Renal pelvis (tissue), 12 donors: Measurements from ENCODE around the gene ZMYND15. TPM values are rescaled to one million over a fixed set of nuclear protein-coding genes. Genes with fewer than 3 reads are reported as not detected.
"Not testable (repeated sequence)": the region's sequence is repeated elsewhere in the genome, so short reads cannot be mapped to it uniquely, and the experiment has no call there.

Experiments
- DNase-seq: peaks from one replicate; pipeline ENCODE4 v3.0.0-alpha.2; 2013
- long read RNA-seq, 16 experiments: transcript quantifications; one replicate each; lab custom pipeline, GENCODE V29; 2026
- polyA plus RNA-seq, 3 donors: library from polyadenylated mRNA; unstranded; fragments of 120-200 nt; gene quantifications; one replicate each; pipeline ENCODE4 v1.2.1, GENCODE V29; 2013; ENCODE audit not compliant: insufficient read length in 3 of 3

Gene ZMYND15
- polyA plus RNA-seq = 1 to 10 TPM in 1 of 3 donors, under 1 TPM in 2; 0.37 to 1.0 (median 0.58) TPM
- long read RNA-seq, donor 1 = 0 reads
- long read RNA-seq, donor 2 = 0 reads
- long read RNA-seq, donor 3 = 0 reads
- long read RNA-seq, donor 4, partial matches to known transcripts = 0 of 1 reads
- long read RNA-seq, donor 4, other reads (novel, unspliced or antisense) = 0 of 1 reads
- long read RNA-seq, donor 5 = 0 reads
- long read RNA-seq, donor 6 = 0 reads
- long read RNA-seq, donor 7, partial matches to known transcripts = 44 of 44 reads
- long read RNA-seq, donor 7, other reads (novel, unspliced or antisense) = 0 of 44 reads
- long read RNA-seq, donor 8 = 0 reads
- long read RNA-seq, donor 9 = 0 reads
- long read RNA-seq, donor 10 = 0 reads
- long read RNA-seq, donor 11 = 0 reads
- long read RNA-seq, donor 12, partial matches to known transcripts = 0 of 1 reads
- long read RNA-seq, donor 12, other reads (novel, unspliced or antisense) = 0 of 1 reads
- long read RNA-seq, donor 13 = 0 reads
- long read RNA-seq, donor 14 = 0 reads
- long read RNA-seq, donor 15 = 0 reads
- long read RNA-seq, donor 16 = 0 reads

- peak; percentile 38 for DNase-seq
Measured at GRCh38 chr17:4739122-4740024, at the start of gene ZMYND15, which contains the start of gene CXCL16. TSS of gene ZMYND15 (plus strand) at chr17:4739833. CDS start at chr17:4740549, 716 bp downstream. TSS of gene CXCL16 (minus strand) at chr17:4739928. CDS start at chr17:4739339, 589 bp downstream.

- not testable (repeated sequence) for DNase-seq
Measured at GRCh38 chr17:4689872-4690271, 49.8 kb upstream of the ZMYND15 start.

GRCh38 chr17:4690745-4691144, 48.9 kb upstream of the ZMYND15 start:
- DNase-seq = no peak

- no peak for DNase-seq
Measured at GRCh38 chr17:4691686-4692085, 47.9 kb upstream of the ZMYND15 start.

- no peak for DNase-seq
Measured at GRCh38 chr17:4693416-4693815, 46.2 kb upstream of the ZMYND15 start.

- no peak for DNase-seq
Measured at GRCh38 chr17:4696437-4696805, 43.2 kb upstream of the ZMYND15 start.

GRCh38 chr17:4699401-4700056, 40.1 kb upstream of the ZMYND15 start:
- DNase-seq = not testable (repeated sequence)

- DNase-seq = no peak
Measured at GRCh38 chr17:4701116-4701515, 38.5 kb upstream of the ZMYND15 start.

- no peak for DNase-seq
Measured at GRCh38 chr17:4703330-4703691, 36.3 kb upstream of the ZMYND15 start.

GRCh38 chr17:4704574-4704907, 35.1 kb upstream of the ZMYND15 start:
- not testable (repeated sequence) for DNase-seq

GRCh38 chr17:4704991-4705390, 34.6 kb upstream of the ZMYND15 start:
- DNase-seq = no peak

- DNase-seq = no peak
Measured at GRCh38 chr17:4706121-4706520, 33.5 kb upstream of the ZMYND15 start.

GRCh38 chr17:4708436-4708835, 31.2 kb upstream of the ZMYND15 start:
- DNase-seq = no peak

GRCh38 chr17:4709794-4710692, 29.6 kb upstream of the ZMYND15 start, which contains the start of gene ARRB2:
TSS of gene ARRB2 (plus strand) at chr17:4710632. CDS start at chr17:4710722, 90 bp downstream.
- peak; percentile 98 for DNase-seq

GRCh38 chr17:4710693-4711634, 28.7 kb upstream of the ZMYND15 start:
- DNase-seq = no peak

GRCh38 chr17:4711661-4712181, 27.9 kb upstream of the ZMYND15 start:
- DNase-seq = no peak

GRCh38 chr17:4712526-4712925, 27.1 kb upstream of the ZMYND15 start:
- DNase-seq = no peak

- not testable (repeated sequence) for DNase-seq
Measured at GRCh38 chr17:4714340-4715062, 25.1 kb upstream of the ZMYND15 start.
